GM12891 (cell line): ENCODE data around the gene CD44.

Experiments used
- PAX5 ChIP-seq: IDR thresholded peaks from 2 replicates; pipeline ENCODE4 v1.6.1; 2011; ENCODE audit warnings: low read length, moderate library complexity, mild to moderate bottlenecking; ENCODE audit not compliant: insufficient read depth, severe bottlenecking
- POLR2A ChIP-seq: IDR thresholded peaks from 2 replicates; pipeline ENCODE4 v1.6.1; 2011; ENCODE audit warnings: low read depth, low read length, control low read depth
- POLR2AphosphoS5 ChIP-seq: IDR thresholded peaks from 2 replicates; pipeline ENCODE4 v1.6.1; 2011; ENCODE audit warnings: low read depth, low read length, control low read depth
- POU2F2 ChIP-seq: IDR thresholded peaks from 2 replicates; pipeline ENCODE4 v1.6.1; 2011; ENCODE audit warnings: low read depth, mild to moderate bottlenecking, control low read depth, low read length, moderate library complexity
- SPI1 ChIP-seq: IDR thresholded peaks from 2 replicates; pipeline ENCODE4 v1.6.1; 2011; ENCODE audit warnings: low read depth, low read length, control low read depth
- TAF1 ChIP-seq: IDR thresholded peaks from 2 replicates; pipeline ENCODE4 v1.6.1; 2011; ENCODE audit warnings: low read depth, low read length, control low read depth

DNA sequence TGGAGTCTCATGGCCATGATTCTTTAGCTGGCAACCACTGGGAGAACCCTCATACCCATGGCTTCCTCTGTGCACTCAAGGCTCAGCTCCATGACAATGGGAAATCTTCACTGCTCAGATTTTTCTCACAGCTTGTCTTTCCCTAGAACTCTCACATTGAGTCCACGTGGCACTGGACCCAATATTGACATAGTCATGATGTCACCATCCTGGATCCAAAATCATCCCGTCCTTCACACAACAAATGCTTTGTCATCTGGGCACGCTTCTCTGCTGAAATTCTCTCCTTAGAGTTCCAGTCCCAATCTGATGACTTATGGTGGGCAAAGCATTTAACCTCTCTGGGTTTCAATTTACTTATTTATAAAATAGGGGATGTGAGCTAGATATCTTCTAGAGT, 37.7 kb upstream of the CD44 start:
- TF ChIP-seq POLR2A (no peak), POLR2AphosphoS5 (no peak), TAF1 (no peak), POU2F2 (no peak), PAX5 (no peak), SPI1 (no peak)
